ENCODE results near the gene GIT2.

DNA sequence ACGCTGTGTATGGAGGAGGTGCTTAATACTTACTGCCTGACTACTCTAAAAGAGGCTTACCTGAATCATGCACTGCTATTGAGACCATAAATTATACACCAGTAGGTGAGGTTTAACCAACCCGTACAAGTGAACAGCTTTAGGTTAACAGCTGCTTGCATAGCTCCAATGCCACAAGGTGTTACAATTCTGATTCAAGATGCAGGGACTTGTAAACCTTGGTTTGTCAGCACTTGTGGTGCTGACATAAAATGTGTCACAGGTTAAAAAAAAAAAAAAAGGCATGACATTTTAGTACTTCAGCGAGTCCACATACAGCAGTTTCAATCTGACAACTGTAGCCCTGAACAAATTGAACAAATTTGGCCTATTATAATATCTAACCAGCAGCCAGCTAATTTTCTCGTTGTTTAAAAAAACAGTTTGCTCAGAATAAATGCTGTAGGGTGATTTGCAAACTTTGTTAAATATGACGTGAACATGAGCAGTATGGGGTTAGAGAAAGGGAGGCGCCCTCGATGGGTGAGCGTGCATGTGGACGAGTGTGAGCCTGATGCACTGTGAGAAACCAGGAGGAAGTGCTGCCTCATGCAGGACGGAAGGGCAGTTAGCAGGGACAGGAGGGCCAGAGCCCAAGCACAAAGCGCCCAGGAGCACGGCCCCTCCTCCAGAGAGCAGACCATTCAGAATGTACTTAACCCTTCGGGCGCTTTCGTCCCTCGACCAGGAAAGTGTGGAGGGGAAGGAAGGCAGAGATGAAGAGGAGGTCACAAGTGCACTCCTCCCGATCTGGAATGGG is 51.4 kb downstream of the GIT2 start:
- TF ChIP-seq, protein P1, sequence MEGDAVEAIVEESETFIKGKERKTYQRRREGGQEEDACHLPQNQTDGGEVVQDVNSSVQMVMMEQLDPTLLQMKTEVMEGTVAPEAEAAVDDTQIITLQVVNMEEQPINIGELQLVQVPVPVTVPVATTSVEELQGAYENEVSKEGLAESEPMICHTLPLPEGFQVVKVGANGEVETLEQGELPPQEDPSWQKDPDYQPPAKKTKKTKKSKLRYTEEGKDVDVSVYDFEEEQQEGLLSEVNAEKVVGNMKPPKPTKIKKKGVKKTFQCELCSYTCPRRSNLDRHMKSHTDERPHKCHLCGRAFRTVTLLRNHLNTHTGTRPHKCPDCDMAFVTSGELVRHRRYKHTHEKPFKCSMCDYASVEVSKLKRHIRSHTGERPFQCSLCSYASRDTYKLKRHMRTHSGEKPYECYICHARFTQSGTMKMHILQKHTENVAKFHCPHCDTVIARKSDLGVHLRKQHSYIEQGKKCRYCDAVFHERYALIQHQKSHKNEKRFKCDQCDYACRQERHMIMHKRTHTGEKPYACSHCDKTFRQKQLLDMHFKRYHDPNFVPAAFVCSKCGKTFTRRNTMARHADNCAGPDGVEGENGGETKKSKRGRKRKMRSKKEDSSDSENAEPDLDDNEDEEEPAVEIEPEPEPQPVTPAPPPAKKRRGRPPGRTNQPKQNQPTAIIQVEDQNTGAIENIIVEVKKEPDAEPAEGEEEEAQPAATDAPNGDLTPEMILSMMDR (IDR thresholded peaks at IDR 0.05): no peak
- no peak for TF ChIP-seq POLR2A (IDR thresholded peaks at IDR 0.05)
- no peak for TF ChIP-seq EP300 (IDR thresholded peaks at IDR 0.05)

Measured in tibial nerve (tissue), 4 donors.